Measurements from ENCODE around the gene MELK. TPM values are rescaled to one million over a fixed set of nuclear protein-coding genes. Genes with fewer than 3 reads are reported as not detected.

MELK gene
- total and polyA plus RNA-seq, 12 donors: 0.12 to 11.4 (median 0.75) TPM

- Histone ChIP-seq H3K36me3 (replicated peaks in 1 of 2) (no peaks in the 10 kb centered on the region), H3K27me3 (no peaks in the 10 kb centered on the region), H3K4me3 (no peak overlapping the region), H3K9me3 (replicated peaks in 1 of 3) (no peaks in the 10 kb centered on the region), H3K4me1 (replicated peaks in 1 of 2) (no peaks in the 10 kb centered on the region), H3K27ac (no peak overlapping the region)
- no peak for DNase-seq
- intact Hi-C loops (cut with DNase I): no loop called here
- 96 to 97% (median 96%) methylated on average over 6 of the region's 6 CpGs for WGBS, 4 donors
- TF ChIP-seq POLR2A (IDR thresholded peaks at IDR 0.05) (no peak), CTCF (IDR thresholded peaks at IDR 0.05) (no peak)
Observed at GRCh38 chr9:36640771-36641381, 68.2 kb downstream of the MELK start.

GRCh38 chr9:36642817-36643216 is 70.1 kb downstream of the MELK start:
- no peak overlapping the region for H3K27ac ChIP-seq
- H3K4me1 ChIP-seq (replicated peaks in 1 of 2): no peaks in the 10 kb centered on the region
- H3K9me3 ChIP-seq (replicated peaks in 1 of 3): no peaks in the 10 kb centered on the region
- H3K27me3 ChIP-seq: no peaks in the 10 kb centered on the region
- TF ChIP-seq POLR2A (IDR thresholded peaks at IDR 0.05) (no peak), CTCF (IDR thresholded peaks at IDR 0.05) (no peak)
- DNase-seq: no peak
- WGBS, 4 donors: 96 to 98% (median 97%) methylated on average over 6 of the region's 6 CpGs
- H3K36me3 ChIP-seq (replicated peaks in 1 of 2): no peaks in the 10 kb centered on the region
- H3K4me3 ChIP-seq: no peak overlapping the region
- intact Hi-C loops (cut with DNase I): no loop called here

- no peak for DNase-seq
- 96 to 98% (median 97%) methylated on average over 7 of the region's 7 CpGs for WGBS, 4 donors
- H3K4me3 ChIP-seq: no peak overlapping the region
- TF ChIP-seq POLR2A (IDR thresholded peaks at IDR 0.05): no peak
- TF ChIP-seq CTCF (IDR thresholded peaks at IDR 0.05): no peak
- no peaks in the 10 kb centered on the region for H3K4me1 ChIP-seq (replicated peaks in 1 of 2)
- no peaks in the 10 kb centered on the region for H3K27me3 ChIP-seq
- intact Hi-C loops (cut with DNase I): no loop called here
- H3K36me3 ChIP-seq (replicated peaks in 1 of 2): no peaks in the 10 kb centered on the region
- no peaks in the 10 kb centered on the region for H3K9me3 ChIP-seq (replicated peaks in 1 of 3)
- no peak overlapping the region for H3K27ac ChIP-seq
Observed at GRCh38 chr9:36656842-36657241, 84.1 kb downstream of the MELK start.

- Histone ChIP-seq H3K27ac (no peak overlapping the region), H3K9me3 (replicated peaks in 1 of 3) (no peaks in the 10 kb centered on the region), H3K36me3 (replicated peaks in 1 of 2) (no peaks in the 10 kb centered on the region), H3K4me3 (no peak overlapping the region), H3K4me1 (replicated peaks in 1 of 2) (no peaks in the 10 kb centered on the region), H3K27me3 (no peaks in the 10 kb centered on the region)
- DNase-seq: no peak
- no peak for TF ChIP-seq POLR2A (IDR thresholded peaks at IDR 0.05)
- TF ChIP-seq CTCF (IDR thresholded peaks at IDR 0.05): no peak
- WGBS, 4 donors: 90 to 96% (median 96%) methylated on average over 6 of the region's 6 CpGs
- intact Hi-C loops (cut with DNase I): no loop called here
Observed at GRCh38 chr9:36659500-36659899, 86.8 kb downstream of the MELK start.
